Memory B cell (primary cell): ENCODE results near the gene MYCBP2.

ENCODE experiments used
- ATAC-seq: fragments of 150-1000 bp; cut with Tn5 transposase; 2 replicates; pipeline ENCODE4 v1.10.0; 2021; ENCODE audit warnings: low read depth, mild to moderate bottlenecking, moderate library complexity
- DNase-seq, 2 donors: peaks; one replicate each; pipeline ENCODE4 v3.0.0; 2022; ENCODE audit warnings: low spot score in 2 of 2
- H3K27ac Mint-ChIP-seq: one replicate; pipeline ENCODE4 v1.8.0; 2022; ENCODE audit warnings: mild to moderate bottlenecking, moderate library complexity, mixed read lengths
- H3K27me3 Mint-ChIP-seq: one replicate; pipeline ENCODE4 v1.8.0; 2022; ENCODE audit warnings: mixed read lengths
- H3K36me3 Mint-ChIP-seq: one replicate; pipeline ENCODE4 v1.8.0; 2022; ENCODE audit warnings: mild to moderate bottlenecking, mixed read lengths
- H3K4me1 Mint-ChIP-seq: one replicate; pipeline ENCODE4 v1.8.0; 2022; ENCODE audit warnings: mixed read lengths
- H3K4me3 Mint-ChIP-seq: one replicate; pipeline ENCODE4 v1.8.0; 2022; ENCODE audit warnings: mild to moderate bottlenecking, moderate library complexity, mixed read lengths
- H3K9me3 Mint-ChIP-seq: one replicate; pipeline ENCODE4 v1.8.0; 2022; ENCODE audit warnings: mixed read lengths

The MYCBP2 gene

GRCh38 chr13:77118134-77118533 lies 208.8 kb downstream of the MYCBP2 start:
- Mint-ChIP-seq H3K27ac (no peak overlapping the region), H3K4me3 (no peak overlapping the region), H3K27me3 (no peaks in the 10 kb centered on the region), H3K36me3 (peaks cover 22% of the 10 kb centered on the region), H3K4me1 (peaks cover 3% of the 10 kb centered on the region), H3K9me3 (no peaks in the 10 kb centered on the region)
- ATAC-seq = no peak
- no peak for DNase-seq

- Mint-ChIP-seq H3K4me3 (no peak overlapping the region), H3K27ac (no peak overlapping the region), H3K36me3 (peaks cover 46% of the 10 kb centered on the region), H3K27me3 (no peaks in the 10 kb centered on the region), H3K9me3 (peaks cover 15% of the 10 kb centered on the region), H3K4me1 (no peaks in the 10 kb centered on the region)
- no peak for ATAC-seq
- no peak for DNase-seq
Observed at GRCh38 chr13:77114271-77114670, 212.6 kb downstream of the MYCBP2 start.

- Mint-ChIP-seq H3K4me1 (no peaks in the 10 kb centered on the region), H3K9me3 (peaks cover 15% of the 10 kb centered on the region), H3K27ac (no peak overlapping the region), H3K4me3 (no peak overlapping the region), H3K36me3 (peaks cover 49% of the 10 kb centered on the region), H3K27me3 (no peaks in the 10 kb centered on the region)
- DNase-seq (no peak), ATAC-seq (no peak)
Observed at GRCh38 chr13:77113496-77113895, 213.4 kb downstream of the MYCBP2 start.

- ATAC-seq = no peak
- Mint-ChIP-seq H3K4me3 (no peak overlapping the region), H3K36me3 (peaks cover 25% of the 10 kb centered on the region), H3K27me3 (no peaks in the 10 kb centered on the region), H3K27ac (no peak overlapping the region), H3K4me1 (no peaks in the 10 kb centered on the region), H3K9me3 (no peaks in the 10 kb centered on the region)
- DNase-seq = no peak
Observed at GRCh38 chr13:77105051-77105450, 221.8 kb downstream of the MYCBP2 start.

- H3K9me3 Mint-ChIP-seq = peaks cover 2% of the 10 kb centered on the region
- no peak overlapping the region for H3K4me3 Mint-ChIP-seq
- H3K36me3 Mint-ChIP-seq = peaks cover 36% of the 10 kb centered on the region
- no peaks in the 10 kb centered on the region for H3K4me1 Mint-ChIP-seq
- no peak for DNase-seq
- H3K27me3 Mint-ChIP-seq = no peaks in the 10 kb centered on the region
- ATAC-seq = no peak
- peak overlapping the region; percentile 58 for H3K27ac Mint-ChIP-seq
Observed at GRCh38 chr13:77099415-77099814, 227.5 kb downstream of the MYCBP2 start.

- Mint-ChIP-seq H3K4me1 (no peaks in the 10 kb centered on the region), H3K27ac (no peak overlapping the region), H3K27me3 (no peaks in the 10 kb centered on the region), H3K9me3 (peaks cover 2% of the 10 kb centered on the region), H3K36me3 (peaks cover 43% of the 10 kb centered on the region), H3K4me3 (no peak overlapping the region)
- ATAC-seq (no peak), DNase-seq (no peak)
Observed at GRCh38 chr13:77095288-77095687, 231.6 kb downstream of the MYCBP2 start.

GRCh38 chr13:77094773-77095172 lies 232.1 kb downstream of the MYCBP2 start:
- ATAC-seq (no peak), DNase-seq (no peak)
- Mint-ChIP-seq H3K27ac (no peak overlapping the region), H3K4me1 (no peaks in the 10 kb centered on the region), H3K36me3 (peaks cover 41% of the 10 kb centered on the region), H3K4me3 (no peak overlapping the region), H3K27me3 (no peaks in the 10 kb centered on the region), H3K9me3 (peaks cover 2% of the 10 kb centered on the region)

- Mint-ChIP-seq H3K27ac (peak overlapping the region; percentile 36), H3K27me3 (no peaks in the 10 kb centered on the region), H3K36me3 (peaks cover 40% of the 10 kb centered on the region), H3K9me3 (peaks cover 2% of the 10 kb centered on the region), H3K4me1 (no peaks in the 10 kb centered on the region), H3K4me3 (no peak overlapping the region)
- ATAC-seq (no peak), DNase-seq (no peak)
Observed at GRCh38 chr13:77093735-77094134, 233.2 kb downstream of the MYCBP2 start.

- ATAC-seq = no peak
- Mint-ChIP-seq H3K27ac (peak overlapping the region; percentile 47), H3K36me3 (peaks cover 29% of the 10 kb centered on the region), H3K4me1 (no peaks in the 10 kb centered on the region), H3K27me3 (no peaks in the 10 kb centered on the region), H3K9me3 (no peaks in the 10 kb centered on the region), H3K4me3 (no peak overlapping the region)
- no peak for DNase-seq
Observed at GRCh38 chr13:77084755-77085154, 242.1 kb downstream of the MYCBP2 start.

- H3K9me3 Mint-ChIP-seq = no peaks in the 10 kb centered on the region
Observed at GRCh38 chr13:77079902-77080413, 246.9 kb downstream of the MYCBP2 start.

GRCh38 chr13:77067519-77067918 lies 259.4 kb downstream of the MYCBP2 start:
- H3K27ac Mint-ChIP-seq = peak overlapping the region; percentile 20
- no peak for DNase-seq
- peaks cover 8% of the 10 kb centered on the region for H3K4me1 Mint-ChIP-seq
- H3K4me3 Mint-ChIP-seq = no peak overlapping the region
- no peaks in the 10 kb centered on the region for H3K27me3 Mint-ChIP-seq
- H3K36me3 Mint-ChIP-seq = peaks cover 32% of the 10 kb centered on the region
- ATAC-seq = no peak
- no peaks in the 10 kb centered on the region for H3K9me3 Mint-ChIP-seq

More at GRCh38 chr13:77079902-77080413, 246.9 kb downstream of the MYCBP2 start:
- DNase-seq (no peak), ATAC-seq (no peak)
- Mint-ChIP-seq H3K4me1 (no peaks in the 10 kb centered on the region), H3K27me3 (no peaks in the 10 kb centered on the region), H3K36me3 (peaks cover 41% of the 10 kb centered on the region), H3K4me3 (no peak overlapping the region), H3K27ac (peak overlapping the region; percentile 62)

GRCh38 chr13:77065461-77066147 lies 261.3 kb downstream of the MYCBP2 start:
- no peak for DNase-seq
- H3K27me3 Mint-ChIP-seq = no peaks in the 10 kb centered on the region
- H3K9me3 Mint-ChIP-seq = no peaks in the 10 kb centered on the region
- H3K36me3 Mint-ChIP-seq = peaks cover 30% of the 10 kb centered on the region
- H3K4me1 Mint-ChIP-seq = peaks cover 8% of the 10 kb centered on the region
- H3K4me3 Mint-ChIP-seq = no peak overlapping the region
- ATAC-seq = peak; percentile 70
- H3K27ac Mint-ChIP-seq = peak overlapping the region; percentile 85

- peaks cover 8% of the 10 kb centered on the region for H3K4me1 Mint-ChIP-seq
- H3K9me3 Mint-ChIP-seq = no peaks in the 10 kb centered on the region
- DNase-seq (no peak), ATAC-seq (no peak)
- H3K4me3 Mint-ChIP-seq = no peak overlapping the region
- H3K36me3 Mint-ChIP-seq = peaks cover 19% of the 10 kb centered on the region
- no peak overlapping the region for H3K27ac Mint-ChIP-seq
- H3K27me3 Mint-ChIP-seq = no peaks in the 10 kb centered on the region
Observed at GRCh38 chr13:77062097-77062496, 264.8 kb downstream of the MYCBP2 start.

GRCh38 chr13:77061362-77061761 lies 265.5 kb downstream of the MYCBP2 start:
- Mint-ChIP-seq H3K27ac (no peak overlapping the region), H3K36me3 (peaks cover 23% of the 10 kb centered on the region), H3K9me3 (no peaks in the 10 kb centered on the region), H3K27me3 (no peaks in the 10 kb centered on the region), H3K4me1 (peaks cover 7% of the 10 kb centered on the region), H3K4me3 (no peak overlapping the region)
- ATAC-seq (no peak), DNase-seq (no peak)

- H3K27ac Mint-ChIP-seq = peak overlapping the region; percentile 35
- peaks cover 5% of the 10 kb centered on the region for H3K4me1 Mint-ChIP-seq
- no peak overlapping the region for H3K4me3 Mint-ChIP-seq
- ATAC-seq (no peak), DNase-seq (no peak)
- peaks cover 27% of the 10 kb centered on the region for H3K36me3 Mint-ChIP-seq
- no peaks in the 10 kb centered on the region for H3K9me3 Mint-ChIP-seq
- H3K27me3 Mint-ChIP-seq = no peaks in the 10 kb centered on the region
Observed at GRCh38 chr13:77056886-77057285, 270.0 kb downstream of the MYCBP2 start.
